DMS79 (cell line): ENCODE data around the gene AIF1.
A peak's percentile ranks its signal among the peaks of the same experiment; 100 is the strongest.
"Not testable (repeated sequence)": the region's sequence is repeated elsewhere in the genome, so short reads cannot be mapped to it uniquely, and the experiment has no call there.

ENCODE experiments used
- DNase-seq: peaks from one replicate; lab custom pipeline; 2025; lab: John Stamatoyannopoulos, UW

AIF1 gene

DNA sequence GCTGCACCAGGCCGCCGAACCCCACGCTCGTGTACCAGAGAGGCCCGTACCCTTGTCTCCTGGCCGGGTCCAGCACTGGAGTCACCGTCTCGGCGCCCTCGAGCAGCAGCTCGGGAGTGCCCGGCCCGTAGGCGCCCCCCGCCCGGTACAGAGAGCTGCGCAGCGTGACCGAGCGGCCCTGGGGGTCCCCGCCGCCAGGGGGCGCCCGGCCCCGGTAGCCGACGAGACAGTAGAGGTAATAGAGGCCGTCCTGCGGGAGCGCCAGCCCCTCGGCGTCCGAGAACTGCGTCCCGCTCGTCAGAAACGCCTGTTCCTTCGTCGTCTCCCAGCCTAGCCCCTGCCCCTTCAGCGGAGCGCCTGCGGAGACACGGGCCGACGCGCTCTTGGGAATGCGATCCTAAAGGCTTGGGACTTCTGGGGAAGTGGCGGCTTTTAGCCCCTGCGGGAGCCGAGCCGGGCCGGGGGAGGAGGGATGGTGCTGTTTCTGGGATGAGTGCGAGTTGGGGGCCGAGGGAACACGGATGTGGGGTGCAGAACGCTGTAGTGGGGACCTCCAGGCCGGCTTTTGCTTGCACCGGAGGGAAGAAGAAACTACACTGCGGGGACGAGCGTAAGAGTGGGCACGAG is 34.1 kb upstream of the AIF1 start:
- peak; percentile 20 for DNase-seq

DNA sequence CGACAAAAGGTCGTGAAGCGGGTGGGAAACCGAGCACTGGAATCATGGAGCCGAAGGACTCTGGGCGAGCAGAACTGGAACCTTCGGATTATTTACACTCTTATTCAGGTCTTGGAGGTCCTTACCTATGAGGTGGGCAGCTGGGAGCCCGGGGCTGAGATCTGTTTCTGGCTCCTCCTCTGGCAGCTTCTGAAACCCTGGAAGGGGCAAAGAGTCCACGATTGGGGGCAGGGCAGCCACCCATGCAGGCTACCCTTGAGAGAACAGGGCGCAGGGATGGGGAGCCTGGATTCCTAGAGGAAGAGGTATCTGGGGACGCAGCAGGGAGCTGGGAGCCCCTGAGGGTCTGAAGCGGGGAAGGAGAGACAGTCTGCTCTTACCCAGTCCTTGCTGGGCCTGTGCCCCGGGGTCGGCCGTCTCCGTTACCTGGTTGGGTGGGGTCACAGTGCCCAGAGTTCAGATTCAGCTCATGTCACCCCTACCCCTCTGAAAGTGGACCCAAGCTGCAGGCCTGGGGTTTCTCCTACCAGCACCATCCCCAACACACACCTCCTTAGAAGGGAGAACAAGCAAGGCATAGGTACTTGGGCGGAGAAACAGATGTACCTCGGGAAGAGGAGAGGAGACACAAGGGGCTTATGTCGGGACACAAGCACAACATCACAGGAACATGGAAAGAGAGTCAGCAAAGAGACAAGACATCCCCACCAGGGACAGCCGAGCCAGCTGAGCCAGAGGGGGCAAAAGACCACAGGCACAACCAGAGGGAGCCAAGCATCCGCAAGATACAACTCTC is 33.4 kb upstream of the AIF1 start:
- DNase-seq = no peak

DNA sequence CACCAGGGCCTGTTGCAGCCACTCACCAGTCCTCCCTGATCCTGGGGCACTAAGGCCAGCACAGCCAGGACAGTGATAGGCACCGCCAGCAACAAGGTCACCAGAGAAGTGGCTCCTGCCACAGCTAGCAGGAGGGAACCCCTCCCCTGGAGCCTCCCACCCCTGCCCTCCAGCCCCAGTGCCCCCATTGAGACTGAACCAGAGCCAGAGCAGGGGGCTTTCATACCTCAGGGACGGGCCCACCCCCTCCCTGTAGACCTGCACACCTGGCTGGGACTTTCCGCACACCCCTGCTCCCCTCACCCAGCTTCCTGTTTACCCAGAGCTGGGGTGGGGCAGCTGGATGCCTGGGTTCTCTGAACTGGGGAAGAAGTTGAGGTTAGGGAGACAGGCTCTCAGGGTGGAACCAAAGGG is 32.8 kb upstream of the AIF1 start, which contains the start of gene LTB:
TSS of gene LTB (minus strand) at position 195 of the 414 bp plus-strand sequence. CDS start at position 188, 7 bp downstream.
- DNase-seq = no peak

DNA sequence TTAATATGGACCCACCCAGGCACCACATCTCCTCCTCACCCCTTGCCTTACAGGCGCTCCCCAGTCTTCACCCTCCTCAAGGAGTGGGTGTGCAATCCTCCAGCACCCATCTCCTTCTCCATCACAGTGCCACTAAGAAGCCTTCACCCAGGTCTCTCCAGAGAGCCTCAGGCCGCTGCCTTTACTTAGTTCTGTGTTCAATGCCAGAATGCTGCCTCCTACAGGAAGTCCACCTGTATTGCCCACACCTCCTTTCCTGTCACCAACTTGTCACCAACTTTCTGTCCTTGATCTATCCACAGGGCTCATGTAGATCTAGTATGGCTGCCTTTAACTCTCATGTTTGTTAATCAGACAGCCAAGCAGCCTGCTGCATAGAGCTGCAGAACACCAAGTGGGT is 29.5 kb upstream of the AIF1 start:
- DNase-seq = no peak

DNA sequence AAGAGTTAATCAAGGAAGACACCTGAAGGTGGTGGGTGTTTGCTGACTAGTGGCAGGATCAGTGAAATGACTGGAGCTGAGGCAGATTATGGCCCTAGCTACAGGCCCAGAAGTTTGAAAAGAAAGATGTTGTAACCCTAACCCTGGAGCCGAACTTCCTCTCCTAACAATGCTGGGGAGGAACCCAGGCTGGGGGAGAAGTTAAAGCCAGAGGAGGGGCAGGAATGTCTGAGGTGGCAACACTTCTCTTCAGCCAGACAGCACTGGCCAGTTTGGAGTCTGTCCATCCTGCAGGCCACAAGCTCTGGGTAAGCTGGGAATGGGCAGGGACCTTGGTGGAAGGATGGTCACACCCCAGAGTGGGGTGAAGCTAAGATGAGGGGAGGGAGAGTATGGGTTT is 29.0 kb upstream of the AIF1 start, which contains the start of gene LST1:
TSS of gene LST1 (plus strand) at position 270 of the 400 bp plus-strand sequence. CDS start 1,023 bp downstream, outside the sequence.
- DNase-seq = no peak

DNA sequence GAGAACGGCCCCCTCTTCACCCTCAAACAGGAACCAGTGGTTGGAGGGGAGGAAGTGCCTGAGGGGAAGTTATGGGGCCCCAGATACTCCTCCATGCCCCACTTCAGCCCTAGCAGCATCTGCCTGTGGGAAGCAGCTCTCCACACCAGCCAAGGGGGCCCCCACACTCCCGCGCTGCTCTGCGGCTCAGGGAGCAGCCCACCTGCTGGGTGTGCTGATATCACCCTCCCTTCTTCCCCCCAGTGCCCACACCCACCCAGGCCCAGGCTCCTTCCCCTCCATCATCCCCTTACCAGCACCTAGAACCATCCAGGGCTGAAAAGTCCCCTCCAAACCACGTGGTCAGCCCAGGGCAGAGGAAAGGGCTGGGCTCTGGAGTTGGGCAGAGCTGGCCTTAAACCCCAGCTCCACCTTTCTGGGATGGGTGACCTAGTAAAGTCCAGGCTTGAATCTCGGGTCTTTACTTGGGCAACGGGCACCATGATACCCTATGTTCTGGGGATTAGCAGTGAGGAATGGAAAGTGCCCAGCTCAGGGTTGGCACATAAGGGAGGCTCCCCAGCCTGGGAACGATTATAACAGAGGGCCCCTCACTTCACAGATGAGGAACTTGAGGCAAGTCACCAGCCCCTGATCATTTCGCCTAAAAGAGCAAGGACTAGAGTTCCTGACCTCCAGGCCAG is 28.3 kb upstream of the AIF1 start:
- no peak for DNase-seq

DNA sequence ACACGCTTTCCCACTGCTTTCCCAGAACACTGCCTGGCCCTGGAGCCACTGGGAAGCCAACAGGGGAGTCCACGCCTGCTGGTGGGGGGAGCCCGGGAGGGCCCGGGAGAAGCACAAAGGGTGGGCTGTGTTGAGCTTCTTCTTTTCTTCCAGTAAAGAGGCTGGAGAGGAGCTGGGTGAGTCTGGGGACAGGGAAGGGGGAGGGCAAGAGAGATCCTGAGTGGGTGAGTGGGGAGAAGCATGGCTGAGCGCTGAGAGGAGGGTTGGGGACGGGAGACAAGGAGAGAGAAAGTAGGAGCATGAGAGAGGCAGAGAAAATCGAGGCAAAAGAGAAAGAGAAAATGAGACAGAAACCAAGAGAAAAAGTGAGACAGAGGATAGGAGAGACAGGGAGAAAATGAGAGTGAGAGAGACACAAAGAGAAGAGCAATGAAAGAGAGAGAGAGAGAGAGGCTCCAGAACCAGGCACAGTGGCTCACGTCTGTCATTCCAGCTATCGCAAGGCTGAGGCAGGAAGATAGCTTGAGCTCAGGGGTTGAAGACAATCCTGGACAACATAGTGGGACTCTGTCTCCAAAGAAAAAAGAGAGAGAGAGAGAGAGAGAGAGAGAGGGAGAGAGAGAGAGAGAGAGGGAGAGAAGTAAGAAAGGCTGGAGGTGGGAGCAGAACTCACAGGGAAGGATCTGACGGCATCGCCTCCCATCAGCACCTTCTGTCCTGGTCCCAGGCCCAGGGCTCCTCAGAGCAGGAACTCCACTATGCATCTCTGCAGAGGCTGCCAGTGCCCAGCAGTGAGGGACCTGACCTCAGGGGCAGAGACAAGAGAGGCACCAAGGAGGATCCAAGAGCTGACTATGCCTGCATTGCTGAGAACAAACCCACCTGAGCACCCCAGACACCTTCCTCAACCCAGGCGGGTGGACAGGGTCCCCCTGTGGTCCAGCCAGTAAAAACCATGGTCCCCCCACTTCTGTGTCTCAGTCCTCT is 26.9 kb upstream of the AIF1 start:
- no peak for DNase-seq

DNA sequence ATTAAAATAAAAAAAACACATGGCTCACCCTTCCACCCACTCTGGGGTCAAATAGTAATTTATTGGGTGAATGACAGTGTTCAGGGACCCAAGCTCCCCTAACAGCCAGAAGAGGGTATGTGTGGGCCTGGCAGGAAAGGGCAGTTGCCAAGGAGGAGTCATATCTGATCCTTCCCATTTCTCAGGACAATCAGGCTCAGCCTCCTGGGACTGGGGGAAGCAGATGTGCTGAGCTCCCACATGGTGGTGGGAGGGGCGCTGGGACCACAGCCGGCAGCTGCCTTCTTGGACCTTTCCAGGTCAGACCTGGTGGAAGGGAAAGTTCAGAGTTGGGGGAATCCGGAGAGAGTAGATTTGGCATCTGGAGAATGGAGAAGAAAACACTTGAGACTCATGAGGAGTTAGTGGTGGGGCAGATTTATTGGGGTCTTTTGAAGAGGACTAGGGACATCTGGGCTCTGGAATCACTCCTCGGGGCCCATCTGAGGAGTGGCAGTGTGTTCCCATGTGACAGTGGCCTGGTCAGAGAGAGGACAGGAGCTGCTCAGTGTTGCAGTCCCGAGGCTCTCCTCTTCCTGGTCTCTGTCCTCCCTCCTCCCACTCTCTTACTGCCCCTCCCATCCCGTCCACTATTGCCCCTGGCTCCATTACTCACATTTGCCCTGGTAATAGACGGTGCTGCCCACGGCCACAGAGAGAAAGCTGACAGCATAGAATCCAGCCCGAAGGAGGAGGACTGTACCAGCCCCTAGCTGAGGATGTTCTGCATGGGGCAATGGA is 26.0 kb upstream of the AIF1 start:
- no peak for DNase-seq

DNA sequence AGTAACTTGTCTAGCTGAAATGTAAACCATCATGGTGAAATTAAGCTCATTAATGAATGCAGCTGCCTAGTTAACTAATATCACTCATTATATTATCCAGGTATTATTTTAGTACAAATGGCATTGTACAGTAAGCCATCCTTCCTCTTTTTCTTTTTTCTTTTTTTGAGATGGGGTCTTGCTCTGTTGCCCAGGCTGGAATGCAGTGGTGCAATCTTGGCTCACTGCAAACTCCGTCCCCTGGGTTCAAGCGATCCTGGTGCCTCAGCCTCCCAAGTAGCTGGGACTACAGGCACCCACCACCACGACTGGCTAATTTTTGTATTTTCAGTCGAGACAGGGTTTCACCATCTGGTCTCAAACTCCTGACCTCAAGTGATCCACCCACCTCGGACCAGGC is 24.3 kb upstream of the AIF1 start:
- DNase-seq = not testable (repeated sequence)

DNA sequence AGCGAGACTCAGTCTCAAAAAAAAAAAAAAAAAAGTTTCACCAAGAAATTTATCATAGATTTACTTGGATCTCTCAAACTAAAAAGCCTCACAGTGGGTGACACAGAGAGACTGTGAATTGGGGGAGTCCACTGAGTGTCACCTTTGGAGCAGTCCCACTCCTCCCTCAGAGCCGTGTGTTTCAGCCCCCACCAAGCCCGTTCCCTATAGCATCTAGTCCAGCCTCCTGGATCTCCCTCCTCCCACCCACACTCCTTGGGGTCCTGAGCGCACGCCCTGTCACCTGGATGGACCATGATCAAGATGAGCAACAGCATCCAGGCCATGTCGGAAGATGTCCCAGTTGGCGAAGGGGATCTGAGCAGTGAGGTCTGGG is 22.6 kb upstream of the AIF1 start:
- no peak for DNase-seq

DNA sequence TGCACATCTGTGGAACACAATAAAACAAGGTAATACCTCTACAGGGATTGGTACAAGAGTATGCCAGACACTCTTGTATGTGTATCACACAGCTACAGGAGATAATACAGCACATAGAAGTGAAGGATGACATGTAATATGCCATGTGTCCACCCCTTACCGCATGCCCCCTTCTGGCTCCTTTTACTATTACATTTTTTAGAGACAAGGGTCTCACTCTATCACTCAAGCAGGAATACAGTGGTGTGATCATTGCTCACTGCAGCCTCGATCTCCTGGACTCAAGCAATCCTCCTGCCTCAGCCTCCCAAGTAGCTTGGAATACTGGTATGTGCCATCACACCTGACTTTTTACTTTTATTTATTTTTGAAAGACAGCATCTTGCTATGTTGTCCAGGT is 18.0 kb upstream of the AIF1 start:
- DNase-seq = no peak

DNA sequence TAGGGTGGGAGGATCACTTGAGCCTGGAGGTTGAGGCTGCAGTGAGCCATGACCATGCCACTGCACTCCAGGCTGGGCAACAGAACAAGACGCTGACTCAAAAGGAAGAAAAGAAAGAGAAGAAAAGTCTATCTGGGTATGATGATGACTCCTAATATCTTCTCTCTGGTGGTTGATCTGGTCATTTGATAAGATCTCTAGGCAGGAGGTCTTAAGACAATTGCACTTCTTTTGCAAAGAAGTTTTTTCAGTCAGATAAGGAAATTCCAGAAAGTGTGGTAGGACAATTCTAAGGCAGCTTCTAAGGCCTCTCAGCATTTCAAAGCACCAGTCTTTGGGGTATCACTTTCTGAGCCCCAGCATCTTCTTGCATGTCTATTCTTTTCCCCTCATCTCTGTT is 7.7 kb upstream of the AIF1 start:
- no peak for DNase-seq

DNA sequence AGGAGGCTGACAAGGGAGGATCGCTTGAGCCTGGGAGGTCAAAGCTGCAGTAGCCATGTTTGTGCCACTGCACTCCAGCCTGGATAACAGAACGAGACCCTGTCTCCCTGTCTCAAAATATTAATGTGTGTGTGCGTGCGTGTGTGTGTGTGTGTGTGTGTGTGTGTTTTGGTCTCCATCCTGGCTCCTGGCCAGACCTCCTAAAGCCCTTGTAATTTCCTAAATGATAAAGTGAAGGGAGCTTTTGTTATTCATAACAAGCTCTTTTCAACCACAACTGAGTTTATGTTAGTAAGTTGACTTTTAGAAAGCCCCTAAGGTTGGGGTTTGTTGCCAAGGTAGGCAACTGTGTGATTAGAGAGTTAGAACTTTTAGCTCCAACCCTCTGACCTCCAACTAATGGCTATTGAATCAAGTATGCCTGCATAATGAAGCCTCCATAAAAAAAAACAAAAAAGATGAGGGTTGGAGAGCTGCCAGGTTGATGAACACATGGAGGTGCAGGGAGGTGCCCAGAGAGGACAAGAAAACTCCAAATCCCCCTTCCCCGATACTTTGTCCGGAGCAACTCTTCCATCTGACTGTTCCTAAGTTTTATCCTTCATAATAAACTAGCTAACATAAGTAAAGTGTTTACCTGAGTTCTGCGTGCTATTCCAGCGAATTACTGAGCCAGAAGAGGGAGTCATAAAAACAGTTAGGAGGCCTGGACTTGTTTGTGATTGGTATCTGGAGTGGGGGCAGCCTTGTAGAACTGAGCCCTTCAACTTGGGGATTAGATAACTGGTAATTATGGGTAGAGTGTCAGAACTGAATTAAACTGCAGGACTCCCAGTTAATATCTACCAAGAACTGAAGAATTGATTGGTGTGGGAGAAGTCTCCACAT is 5.3 kb upstream of the AIF1 start:
- DNase-seq = peak; percentile 62

DNA sequence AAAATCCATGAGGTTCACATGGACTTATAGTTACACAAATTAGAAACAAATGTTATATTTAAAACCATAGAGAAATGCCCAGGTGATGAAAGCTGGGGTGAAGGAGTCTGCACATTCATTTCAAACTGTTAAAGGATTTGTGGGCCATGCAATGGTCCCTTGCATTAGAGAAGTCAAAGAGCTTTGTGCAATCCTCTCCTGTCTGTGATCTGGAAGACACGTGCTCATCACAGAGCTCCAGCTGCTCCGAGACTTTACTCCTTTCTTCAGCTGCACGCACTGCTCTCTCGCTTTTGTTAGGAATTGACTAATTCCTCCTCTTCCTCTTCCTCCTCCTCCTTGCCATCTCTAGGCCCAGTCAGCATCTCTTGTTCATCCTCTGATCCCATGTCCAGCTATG is 4.1 kb upstream of the AIF1 start:
- no peak for DNase-seq

DNA sequence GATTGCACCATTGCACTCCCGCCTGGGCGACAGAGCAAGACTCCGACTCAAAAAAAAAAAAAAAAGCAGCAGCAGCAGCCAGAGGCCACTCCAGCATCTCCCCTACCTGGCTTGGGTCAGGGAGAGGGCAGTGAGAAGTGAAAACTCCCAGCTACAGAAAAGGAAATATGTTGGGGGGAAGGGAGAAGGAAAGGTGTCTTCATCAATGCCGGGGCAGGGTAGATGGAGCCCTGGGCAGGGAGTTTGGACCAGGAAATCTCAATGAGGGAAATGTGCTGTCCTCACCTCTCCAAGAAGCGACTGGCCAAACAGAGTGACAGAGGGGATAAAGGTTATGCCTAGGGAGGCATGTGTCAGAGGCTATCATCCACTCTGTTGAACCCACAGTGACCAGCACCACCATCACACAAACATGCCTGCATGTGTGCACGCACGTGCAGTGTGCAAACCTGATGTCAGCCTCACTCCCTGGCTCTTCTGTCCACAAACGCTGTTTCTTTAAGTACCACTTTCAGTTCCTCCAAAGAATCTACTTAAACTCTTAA is 887 bp upstream of the AIF1 start:
- DNase-seq = no peak

DNA sequence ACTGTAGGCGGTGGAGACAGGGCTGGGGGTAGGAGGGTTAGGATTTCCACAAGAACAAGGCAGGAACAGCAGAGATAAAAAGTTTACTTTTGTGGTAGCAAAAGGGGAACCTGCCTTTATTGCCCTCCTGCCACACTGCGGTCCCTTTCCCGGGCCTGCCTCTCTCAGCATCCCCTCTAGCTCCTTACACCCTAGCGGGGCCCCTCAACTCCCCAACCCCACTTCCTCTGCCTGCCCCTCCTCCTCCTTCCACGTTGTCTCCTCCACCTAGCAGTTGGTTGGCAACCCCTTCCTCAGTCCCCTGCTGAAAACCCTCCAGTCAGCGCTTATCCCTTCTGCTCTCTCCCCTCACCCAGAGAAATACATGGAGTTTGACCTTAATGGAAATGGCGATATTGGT is 714 bp downstream of the AIF1 start:
- no peak for DNase-seq

DNA sequence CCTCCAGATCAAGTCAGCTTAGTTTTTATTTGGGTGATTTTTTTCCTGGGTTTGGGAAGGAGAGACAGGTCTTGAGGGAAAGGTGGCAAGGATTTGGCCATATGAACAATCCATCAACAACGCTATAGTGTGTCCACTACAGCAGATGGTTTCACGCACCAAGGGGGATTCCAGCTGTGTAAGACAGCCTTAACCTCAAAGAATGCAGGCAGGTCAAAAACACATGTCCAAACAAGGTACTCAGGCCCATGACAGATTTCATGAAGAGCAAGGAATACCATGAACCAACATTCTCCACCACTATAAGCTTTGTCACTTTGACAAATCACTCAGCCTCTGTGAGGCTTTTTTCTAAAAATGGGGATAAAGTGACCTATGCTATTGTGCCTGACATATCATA is 2.0 kb downstream of the AIF1 start:
- DNase-seq = no peak

DNA sequence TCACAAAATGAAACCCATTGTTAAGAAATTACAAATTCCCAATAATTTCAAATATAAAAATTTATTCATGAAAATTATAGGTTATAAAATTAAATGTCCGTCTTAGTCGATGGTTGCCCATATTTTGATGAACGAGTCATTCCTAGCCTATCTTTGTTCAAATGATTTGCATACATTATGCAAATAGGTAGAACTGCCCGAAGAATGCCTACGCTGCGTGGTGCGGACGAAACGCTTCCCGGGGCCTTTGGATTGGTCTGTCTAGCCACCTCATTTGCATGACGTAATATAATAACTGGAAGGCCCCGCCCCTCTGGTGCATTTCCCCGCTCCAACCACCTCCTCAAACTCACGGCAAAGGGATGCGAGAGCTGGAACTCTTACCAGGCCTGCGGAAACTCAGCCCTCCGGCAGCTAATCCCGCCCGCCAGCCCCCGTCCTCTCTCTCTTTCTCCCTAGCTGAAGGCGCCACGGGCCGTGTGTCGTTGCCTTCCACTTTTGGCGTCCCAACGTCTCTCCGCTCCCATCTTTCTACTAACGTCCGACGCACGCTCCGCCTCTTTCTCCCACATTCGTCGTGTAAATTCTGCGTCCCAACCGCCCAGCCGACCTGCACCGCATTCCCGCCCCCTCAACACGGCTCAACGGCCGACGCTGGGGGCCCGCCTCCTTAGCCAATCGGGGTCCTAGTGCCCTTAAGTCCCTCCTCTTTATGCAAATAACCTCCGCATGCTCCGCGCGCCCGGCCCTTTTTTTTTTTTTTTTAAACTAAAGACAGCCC is 5.0 kb downstream of the AIF1 start:
- DNase-seq = peak; percentile 98
